Stimulated activated CD4-positive, alpha-beta T cell treated with anti-CD3 and anti-CD28 coated beads, TNF-alpha, amount 100 ng/mL, for 1 hour (primary cell): ENCODE data around the gene CAV1.
A peak's percentile ranks its signal among the peaks of the same experiment; 100 is the strongest.

Experiments used
- DNase-seq, 3 donors: peaks; one replicate each; pipeline ENCODE4 v3.0.0-alpha.2; 2020; ENCODE audit warnings: low read depth in 3 of 3, low spot score in 1 of 3

CAV1 gene

DNA sequence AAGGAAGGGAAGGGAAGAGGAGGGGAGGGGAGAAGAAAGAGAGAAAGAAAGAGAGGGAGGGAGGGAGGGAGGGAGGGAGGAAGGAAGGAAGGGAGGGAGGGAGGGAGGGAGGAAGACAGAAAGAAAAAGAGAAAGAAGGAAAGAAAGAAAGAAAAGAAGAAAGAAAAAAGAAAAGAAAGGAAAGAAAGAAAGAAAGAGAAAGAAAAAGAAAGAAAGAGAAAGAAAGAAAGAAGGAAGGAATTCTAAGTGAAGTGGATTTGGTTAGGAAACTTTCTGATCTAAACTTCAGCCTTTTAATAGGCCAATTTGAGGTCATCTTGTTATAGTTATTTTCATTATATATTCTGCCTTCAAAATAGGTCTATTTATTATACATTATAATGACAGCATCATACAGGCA lies 21.0 kb upstream of the CAV1 start:
- no peak for DNase-seq

DNA sequence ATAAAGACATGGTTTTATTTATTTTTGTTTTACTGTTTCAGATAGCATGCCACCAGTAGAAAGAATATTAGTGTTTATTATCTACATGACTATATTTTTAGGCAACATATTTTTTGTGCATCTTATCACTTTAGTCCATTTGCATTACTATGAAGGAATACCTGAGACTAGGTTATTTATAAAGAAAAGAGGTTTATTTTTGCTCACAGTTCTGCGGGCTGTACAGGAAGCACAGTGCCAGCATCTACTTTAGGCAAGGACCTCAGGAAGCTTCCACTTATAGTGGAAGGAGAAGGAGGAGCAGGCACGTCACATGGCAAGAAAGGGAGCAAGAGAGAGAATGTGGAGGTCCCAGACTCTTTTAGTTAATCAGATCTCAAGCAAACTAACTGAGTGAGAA lies 19.6 kb upstream of the CAV1 start:
- no peak for DNase-seq

DNA sequence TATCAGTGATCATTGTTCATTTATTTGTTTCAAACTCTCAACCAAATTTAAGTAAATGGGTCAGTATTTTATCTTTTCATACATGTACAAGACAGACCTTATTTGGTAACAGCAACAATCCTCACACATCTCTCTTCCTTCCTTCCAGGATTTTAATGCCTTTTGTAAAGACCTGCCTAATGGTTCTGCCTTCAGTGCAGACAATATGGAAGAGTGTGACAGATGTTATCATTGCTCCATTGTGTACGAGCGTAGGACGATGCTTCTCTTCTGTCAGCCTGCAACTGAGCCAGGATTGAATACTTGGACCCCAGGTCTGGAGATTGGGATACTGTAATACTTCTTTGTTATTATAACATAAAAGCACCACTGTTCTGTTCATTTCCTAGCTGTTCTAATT lies 19.0 kb upstream of the CAV1 start:
- no peak for DNase-seq

DNA sequence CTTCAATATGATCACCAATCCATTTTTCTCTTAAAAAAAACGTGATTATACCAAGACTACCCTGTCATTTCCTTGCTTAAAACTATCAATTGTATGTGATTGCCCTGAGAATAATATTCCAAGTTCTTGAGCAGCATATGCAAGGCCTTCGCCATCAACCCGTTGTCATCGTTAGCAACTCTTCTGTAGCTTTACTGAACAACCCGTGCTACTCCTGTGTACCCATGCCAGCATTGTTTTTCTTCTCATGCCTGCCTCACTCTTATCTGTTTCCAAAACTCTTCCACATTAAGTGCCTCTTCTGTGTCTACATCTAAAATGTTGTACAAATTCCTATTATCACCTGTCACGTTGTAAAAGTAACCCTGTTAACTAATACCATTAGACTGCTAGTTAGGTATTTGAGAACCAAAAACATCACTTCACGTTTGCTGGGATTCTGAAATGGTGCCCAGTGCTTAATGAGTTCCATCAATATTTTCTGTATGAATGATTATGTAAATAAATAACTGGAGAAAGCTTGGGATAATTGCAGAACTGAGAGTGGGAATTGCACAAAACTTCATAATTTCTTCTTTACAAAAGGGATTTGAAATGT lies 14.8 kb upstream of the CAV1 start:
- DNase-seq: no peak

DNA sequence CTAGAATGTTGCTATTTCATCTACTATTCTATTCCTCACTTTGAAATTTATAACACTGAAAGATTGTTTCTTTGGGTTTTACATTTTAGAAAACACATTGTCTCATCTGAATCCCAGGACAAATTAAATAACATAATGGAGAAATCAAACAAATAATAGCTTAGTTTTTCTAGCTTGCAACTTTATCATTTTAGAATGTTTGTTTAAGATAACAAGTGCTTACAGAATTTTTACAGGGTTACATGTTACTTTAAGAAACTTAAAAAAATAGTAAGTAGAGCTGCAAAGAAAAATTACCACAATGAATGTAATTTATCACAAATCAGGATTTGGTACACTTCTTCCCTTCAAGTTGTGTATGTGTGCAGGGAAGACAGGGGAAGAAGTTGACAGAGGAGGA lies 14.0 kb upstream of the CAV1 start:
- no peak for DNase-seq

DNA sequence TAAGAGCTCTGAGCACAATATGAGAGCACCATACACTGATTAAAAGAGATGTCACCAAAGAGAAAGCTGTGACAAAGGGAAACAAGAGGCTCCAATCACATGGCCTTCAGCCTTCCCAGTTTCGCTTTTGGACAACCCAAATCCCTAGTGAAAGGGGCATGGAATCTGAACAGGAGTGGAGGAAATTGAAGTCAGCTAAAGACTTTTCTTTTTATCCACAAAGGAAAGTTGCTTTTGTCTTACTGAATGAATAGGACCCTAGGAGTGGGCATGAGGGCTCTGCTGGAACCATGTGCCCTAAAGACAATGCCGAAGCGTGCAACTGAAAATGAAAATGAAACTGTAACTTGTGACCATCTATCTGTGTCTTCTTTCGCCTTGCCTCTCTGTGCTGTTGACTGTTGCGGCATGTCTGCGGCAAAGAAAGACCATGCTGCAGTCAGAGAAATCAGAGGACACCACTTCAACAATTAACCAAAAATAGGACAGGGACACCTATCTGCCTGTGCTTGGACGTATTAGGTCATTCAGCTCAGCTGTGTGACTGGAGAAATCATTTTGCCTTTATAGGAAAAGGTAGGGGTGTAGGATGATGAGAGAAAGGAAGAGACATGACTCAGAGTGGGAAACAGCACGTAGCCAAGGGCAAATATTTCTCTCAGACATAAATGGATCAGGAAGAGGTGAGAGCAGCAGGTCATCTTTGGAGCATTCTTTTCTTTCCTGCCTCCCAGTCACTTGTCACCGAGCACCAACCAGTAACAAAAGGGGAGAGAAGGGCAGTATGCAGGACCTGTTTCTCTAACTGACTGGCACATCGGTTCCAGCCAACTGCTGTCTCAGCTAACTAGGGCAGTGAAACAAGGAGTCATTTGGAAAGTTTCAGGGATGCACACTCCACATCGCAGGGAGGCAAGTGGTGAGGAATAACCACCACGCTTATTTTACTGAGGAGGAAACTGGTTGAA lies 13.0 kb upstream of the CAV1 start:
- DNase-seq: no peak

DNA sequence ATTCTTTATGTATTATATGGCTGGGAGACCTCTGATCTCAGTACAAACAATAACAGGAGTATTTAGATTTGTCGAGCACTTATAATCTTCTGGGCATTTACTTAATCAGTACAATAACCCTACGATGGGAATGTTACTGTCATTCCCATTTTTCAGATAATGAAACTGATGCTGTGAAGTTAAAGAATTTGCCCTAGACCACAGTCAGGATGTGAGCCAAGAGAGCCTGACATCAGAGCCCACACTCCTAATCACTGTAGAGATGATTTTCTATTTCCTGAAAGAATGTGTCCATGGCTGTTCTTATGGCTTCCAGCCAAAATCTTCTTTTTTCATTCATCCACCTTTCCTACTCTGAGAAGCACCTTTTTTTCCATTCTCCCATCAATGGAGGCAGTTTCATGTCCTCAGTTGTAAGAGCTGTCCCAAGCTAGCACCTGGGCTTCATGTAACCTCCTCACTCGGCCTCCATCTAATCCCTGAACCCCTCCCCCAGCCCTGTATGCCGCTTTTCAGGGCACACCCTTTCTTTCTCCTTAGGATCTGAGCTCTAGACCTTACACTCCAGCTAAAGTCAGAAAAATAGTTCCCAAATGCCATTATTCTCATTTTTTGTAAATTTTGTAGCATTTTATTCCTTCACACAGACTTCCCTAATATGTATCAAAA lies 12.2 kb upstream of the CAV1 start:
- DNase-seq: no peak

DNA sequence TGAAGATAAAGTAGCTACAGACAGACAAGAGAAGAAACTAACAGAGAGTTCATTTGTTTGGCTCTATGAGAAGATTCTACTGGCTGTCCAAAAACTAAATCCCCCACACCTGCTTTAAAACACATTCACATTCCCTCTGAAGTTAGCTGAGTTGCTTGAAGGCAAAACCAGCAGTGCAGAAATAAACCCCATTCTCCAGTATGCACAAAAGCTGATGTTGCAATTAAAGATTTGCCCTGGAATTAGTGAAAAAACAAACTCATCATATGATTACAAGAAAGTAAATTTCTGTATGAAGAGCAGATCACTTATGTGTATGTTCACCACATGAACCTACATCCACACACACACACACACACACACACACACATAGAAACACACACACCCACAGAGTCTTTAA lies 9.3 kb upstream of the CAV1 start:
- DNase-seq: no peak

DNA sequence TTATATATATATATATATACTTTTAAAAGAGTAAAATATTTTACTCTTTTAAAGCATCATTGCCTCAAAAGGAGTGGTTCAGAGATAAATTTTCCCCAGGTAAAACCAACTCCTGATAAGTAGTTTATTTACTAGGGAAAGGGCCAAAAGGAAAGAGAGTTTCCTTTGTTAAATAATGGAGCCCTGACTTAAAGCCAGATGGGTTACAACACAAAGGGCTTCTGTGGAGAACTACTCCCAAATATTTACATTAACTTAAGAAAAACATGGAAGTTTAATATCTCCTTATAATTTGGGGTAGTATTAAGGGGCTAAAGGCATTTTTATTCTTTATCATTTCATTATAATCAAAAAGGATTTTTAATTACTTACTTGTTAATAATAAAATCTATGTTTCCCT lies 8.5 kb upstream of the CAV1 start:
- DNase-seq: no peak

DNA sequence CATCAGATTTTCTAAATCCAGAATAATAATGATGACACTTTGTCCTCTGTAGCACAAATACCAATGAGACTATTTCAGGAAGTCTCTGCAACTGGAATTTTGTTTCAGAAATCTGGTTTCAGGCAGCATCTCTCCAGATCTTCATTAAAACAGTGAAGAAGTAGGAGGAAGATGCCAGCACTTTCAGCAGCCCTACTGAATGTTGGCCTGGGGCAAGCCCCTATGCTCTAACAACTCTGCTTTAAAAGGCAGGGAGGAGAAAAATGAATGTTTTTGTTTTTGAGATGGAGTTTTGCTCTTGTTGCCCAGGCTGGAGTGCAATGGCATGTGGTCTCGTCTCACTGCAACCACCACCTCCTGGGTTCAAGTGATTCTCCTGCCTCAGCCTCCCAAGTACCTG lies 7.2 kb upstream of the CAV1 start:
- no peak for DNase-seq

DNA sequence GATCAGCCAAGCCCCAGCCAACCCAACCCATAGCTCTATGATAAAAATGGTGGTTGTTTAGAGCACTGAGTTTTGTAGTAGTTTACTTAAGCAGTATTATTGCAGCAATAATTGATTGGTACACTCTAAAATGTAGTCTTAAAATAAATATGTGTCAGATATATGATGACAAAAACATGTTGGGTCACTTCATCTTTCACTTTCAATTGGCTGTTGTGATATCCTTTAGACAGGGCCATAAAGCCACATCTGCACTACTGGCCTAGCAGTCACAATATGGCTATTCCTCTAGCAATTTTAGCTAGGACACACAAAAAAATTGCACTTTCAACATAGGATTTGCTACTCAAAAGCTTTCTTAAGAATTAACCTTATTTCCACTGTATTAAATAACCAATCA lies 5.9 kb upstream of the CAV1 start:
- DNase-seq: no peak

DNA sequence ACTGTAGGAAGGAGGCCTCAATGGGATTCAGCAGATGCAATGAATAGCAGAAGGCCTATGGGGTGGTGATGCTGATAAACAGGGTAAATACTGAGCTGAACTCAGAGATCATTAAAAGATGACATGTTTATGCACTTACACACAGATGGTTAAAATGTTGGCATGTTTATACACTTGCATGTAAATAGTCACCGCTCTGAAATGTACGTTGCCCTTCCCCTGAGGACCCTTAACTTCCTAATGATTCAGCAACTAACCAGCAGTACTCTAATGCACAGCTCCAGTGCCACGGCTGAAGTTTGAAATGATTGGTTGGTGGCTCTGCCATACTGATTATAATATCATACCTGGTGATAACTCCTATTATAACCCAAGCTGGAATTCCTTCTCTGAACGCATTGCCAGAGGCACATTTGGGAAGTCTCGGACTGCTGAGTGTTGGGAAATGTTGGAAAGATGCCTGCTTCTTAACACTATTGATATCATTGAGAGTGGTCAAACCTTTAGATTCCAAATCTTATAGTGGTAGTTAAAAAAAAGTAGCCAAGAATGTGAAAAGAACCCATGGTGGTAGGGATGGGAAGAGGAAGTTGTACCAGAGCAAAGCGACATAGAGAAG lies 3.7 kb upstream of the CAV1 start:
- no peak for DNase-seq

DNA sequence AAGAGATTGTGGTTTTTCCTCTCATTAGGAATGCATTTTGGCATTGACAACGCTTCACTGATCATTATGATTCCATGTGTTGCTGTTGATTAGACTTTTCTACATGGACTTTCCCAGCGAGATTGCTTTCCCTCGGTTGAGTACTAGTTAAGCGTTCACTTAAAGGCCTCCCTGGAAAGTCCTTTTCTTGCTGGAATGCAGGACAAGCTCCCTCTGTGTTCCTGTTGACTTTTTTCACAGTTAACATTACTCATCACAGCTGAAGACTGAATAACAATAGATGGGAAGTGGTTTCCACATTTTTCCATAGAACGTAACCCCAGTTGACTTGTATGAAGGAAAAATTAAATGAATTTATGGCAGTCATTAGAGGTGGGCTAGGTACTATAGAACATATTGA lies 2.6 kb upstream of the CAV1 start:
- DNase-seq: no peak

DNA sequence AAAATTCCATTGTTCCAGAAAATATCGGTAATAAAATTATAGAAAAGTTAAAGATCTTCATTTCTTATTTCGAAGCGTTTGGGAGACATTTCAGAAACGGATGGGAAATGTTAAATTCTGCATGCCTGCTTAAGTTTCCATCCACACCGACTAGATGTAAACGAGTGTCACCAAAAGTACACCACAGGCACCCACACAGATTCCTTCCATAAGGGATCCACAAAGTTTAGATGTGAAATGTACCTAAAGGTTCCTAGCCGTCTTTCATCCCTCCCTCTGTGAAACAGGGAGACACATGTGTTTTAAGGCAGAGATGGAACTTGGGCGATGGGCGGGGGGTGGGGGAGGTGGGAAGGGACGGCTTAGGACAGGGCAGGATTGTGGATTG lies 621 bp upstream of the CAV1 start:
- no peak for DNase-seq

DNA sequence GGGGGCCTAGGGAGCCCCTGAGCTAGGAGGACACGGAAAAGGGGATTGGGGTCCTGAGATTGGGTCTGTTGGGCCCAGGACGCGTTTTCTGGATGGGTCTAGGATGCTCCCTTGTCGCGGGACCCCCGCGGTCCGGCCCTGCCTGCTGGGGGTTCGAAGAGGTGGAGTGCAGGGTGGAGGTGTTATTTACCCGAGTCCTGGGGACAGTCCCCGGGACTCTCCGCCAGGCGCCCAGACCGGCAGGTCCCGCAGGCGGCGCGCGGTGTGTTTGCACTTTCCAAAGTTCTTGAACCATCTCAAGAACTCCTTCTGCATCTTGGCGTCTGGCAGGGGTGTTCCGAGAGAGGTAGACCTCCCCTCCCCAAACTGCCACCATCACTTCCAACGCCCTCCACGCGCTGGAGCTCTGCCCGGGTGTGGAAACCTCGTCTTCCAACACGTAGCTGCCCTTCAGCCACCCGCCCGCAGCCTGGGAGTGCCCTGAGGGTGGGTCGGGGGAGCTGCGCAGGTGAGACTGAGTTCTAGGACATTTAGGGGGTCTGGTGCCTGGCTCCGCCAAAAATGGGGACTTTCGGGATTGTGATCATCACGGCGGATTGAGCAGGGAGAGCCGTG lies 569 bp downstream of the CAV1 start:
- DNase-seq: no peak

DNA sequence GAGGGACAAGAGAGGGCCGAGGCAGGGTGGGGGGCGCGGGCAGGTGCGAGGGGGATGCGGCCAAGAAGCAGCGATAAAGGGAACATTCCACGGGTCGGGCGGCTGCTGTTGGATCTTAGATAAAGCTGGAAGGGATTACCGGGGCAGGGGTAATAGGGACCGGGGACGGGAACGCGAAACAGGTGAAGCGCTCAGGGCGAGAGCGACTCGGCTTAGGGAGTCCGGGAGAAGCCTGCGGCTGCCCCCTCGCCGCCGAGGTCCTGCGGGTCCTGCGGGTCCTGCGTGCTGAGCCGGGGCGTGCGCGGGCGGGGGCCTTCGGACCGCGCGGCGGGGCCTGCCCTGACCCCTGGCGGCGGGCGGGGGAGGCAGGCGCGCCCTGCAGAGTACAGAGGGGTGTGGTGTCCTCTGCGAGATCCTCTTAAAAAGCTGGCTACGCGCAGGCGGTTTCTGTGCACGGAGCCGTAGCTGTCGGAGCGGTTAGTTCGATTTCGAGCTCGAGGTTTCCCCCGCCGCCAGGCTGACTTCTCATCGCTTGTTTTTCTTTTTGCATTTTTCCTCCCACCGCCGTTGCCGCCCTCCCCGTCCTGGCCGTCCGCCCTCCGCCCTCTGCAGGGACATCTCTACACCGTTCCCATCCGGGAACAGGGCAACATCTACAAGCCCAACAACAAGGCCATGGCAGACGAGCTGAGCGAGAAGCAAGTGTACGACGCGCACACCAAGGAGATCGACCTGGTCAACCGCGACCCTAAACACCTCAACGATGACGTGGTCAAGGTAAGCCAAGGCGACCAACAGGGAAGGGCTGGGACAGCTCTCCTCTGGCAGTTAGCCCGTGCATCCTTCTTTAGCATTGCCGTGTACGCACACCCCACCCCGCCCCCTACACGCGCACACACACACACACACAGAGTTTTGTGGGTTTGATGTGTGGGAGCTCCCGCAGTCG lies 1.4 kb downstream of the CAV1 start:
- DNase-seq: peak in 1 of 3 donors; percentile 41

DNA sequence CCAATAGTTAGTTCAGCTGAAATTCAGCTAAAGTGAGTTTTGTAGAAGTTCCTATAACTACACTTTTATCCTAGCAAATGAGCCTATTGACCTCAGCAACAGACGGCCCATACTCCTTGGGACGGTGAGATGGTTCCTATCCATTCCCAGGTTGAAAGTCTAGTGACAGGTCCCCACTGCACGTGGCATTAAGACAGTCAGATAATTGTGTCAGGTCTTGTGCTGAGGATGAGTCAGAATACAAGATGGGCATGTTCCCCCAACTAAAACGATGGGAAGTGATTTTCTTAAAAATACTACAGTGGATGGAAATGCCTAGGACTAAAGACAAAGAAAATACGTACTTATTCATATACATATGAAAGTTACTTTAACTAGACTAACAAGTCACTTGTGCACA lies 2.1 kb downstream of the CAV1 start:
- DNase-seq: no peak

DNA sequence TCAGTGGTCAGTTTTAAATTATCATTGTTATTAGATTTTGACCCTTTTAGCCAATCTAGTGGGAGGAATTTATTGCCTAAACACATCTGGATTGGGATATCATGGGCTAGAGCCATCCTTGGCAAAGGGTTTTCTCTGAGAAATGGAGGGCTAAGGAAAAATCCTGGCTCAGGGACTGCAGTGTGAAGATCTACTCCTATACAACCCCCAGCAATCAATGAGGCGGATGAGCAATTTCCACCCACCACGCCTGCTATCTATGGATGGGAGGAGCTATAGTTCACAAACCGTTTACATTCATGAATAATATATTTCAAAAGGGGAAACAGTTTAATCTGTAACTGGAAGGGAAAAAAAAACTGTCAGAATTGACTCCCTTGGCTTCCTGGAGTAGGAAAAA lies 2.7 kb downstream of the CAV1 start:
- DNase-seq: no peak

DNA sequence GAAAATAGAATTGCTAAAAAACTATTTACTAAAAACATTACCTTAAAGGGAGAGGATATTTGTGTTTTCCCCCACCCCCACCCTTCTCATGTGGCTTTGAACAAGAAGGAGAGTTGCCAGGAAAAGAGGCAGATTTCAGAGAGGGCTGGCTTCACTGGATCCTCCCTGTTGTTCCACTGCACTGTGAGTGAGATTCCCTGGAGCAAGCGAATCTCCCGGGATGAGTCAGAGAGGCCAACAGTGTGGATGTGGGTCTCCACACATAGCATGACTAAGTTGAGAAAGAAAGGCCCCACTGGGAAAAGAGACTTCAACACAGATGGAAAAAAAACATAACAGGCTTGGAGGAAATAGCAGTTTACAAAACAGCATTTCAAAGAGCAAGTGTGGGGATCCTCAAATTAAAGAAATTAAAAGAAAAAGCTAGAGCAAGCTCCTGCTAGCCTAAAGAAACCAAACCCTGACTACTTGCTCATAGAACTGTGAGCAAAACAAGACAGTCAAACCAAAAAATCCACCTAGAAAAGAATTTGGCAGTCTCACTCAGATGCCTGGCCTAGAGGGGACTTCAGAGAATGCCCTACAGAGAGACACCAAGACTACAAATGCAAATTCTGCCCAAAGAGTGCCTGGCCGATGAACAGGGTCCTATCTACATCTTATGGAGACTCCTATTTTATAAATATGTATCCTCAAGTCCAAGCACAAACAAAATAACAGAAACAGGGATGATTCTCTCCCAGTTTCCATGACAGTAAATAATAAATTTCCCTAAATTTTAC lies 3.4 kb downstream of the CAV1 start:
- no peak for DNase-seq

DNA sequence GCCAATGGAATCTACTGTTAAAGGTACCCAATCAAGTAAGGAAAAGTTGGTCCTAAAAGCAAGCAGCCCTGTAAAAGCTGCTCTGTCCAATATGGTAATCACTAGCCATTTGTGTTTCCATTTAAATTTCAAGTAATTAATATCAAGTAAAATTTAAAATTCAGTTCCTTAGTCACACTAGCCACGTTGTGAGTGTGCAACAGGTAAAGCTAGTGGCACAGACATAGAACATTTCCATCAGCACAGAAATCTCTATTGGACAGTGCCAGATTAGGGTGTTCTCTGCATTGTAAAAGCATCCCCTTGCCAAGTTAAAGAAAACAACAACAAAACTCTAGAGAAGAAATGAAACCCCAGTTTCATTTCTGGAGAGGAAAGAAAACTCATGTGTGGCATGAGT lies 4.4 kb downstream of the CAV1 start:
- no peak for DNase-seq
